Loucy (cell line): Measurements from ENCODE around the gene RORB.

ENCODE experiments used
- H2AFZ ChIP-seq: fragments of 200-600 bp; sonication (generic); 2 replicates; pipeline ENCODE4 v1.6.0; 2016; ENCODE audit warnings: antibody characterized with exemption, mild to moderate bottlenecking, low read length, moderate library complexity
- H3F3A ChIP-seq: fragments of 200-600 bp; 2 replicates; pipeline ENCODE4 v1.6.0; 2016; ENCODE audit warnings: antibody characterized with exemption, low read depth, mild to moderate bottlenecking
- H3K27me3 ChIP-seq: fragments of 200-600 bp; sonication (generic); 2 replicates; pipeline ENCODE4 v1.6.1; 2014; ENCODE audit warnings: low read length, mild to moderate bottlenecking; ENCODE audit not compliant: insufficient read depth, poor library complexity, severe bottlenecking
- H3K36me3 ChIP-seq: fragments of 200-600 bp; sonication (generic); 2 replicates; pipeline ENCODE4 v1.6.1; 2016; ENCODE audit warnings: low read length; ENCODE audit not compliant: insufficient read depth
- H3K4me1 ChIP-seq: fragments of 200-600 bp; sonication (generic); 2 replicates; pipeline ENCODE4 v1.5.1; 2014; ENCODE audit warnings: low read length, mild to moderate bottlenecking; ENCODE audit not compliant: insufficient read depth, poor library complexity, severe bottlenecking
- H3K4me2 ChIP-seq: fragments of 200-600 bp; sonication (generic); 2 replicates; pipeline ENCODE4 v1.6.0; 2014; ENCODE audit warnings: antibody characterized with exemption, low read length, low read depth, mild to moderate bottlenecking; ENCODE audit not compliant: poor library complexity, severe bottlenecking
- H3K4me3 ChIP-seq: fragments of 200-600 bp; sonication (generic); 2 replicates; pipeline ENCODE4 v1.5.1; 2014; ENCODE audit warnings: low read length, mild to moderate bottlenecking, mixed read lengths; ENCODE audit not compliant: poor library complexity, severe bottlenecking
- H3K79me2 ChIP-seq: fragments of 200-600 bp; sonication (generic); 2 replicates; pipeline ENCODE4 v1.6.1; 2014; ENCODE audit warnings: low read length; ENCODE audit not compliant: insufficient read depth
- H3K9ac ChIP-seq: fragments of 200-600 bp; sonication (generic); 2 replicates; pipeline ENCODE4 v1.6.0; 2014; ENCODE audit warnings: mild to moderate bottlenecking, low read depth, low read length, moderate library complexity; ENCODE audit not compliant: poor library complexity, severe bottlenecking
- H3K9me2 ChIP-seq: fragments of 200-600 bp; sonication (generic); replicated peaks from 2 replicates; pipeline ENCODE4 v1.6.1; 2016; ENCODE audit warnings: low read depth, low read length, mixed read lengths
- H3K9me3 ChIP-seq: fragments of 200-600 bp; sonication (generic); 2 replicates; pipeline ENCODE4 v1.6.1; 2014; ENCODE audit warnings: mild to moderate bottlenecking, antibody characterized with exemption, low read length, low read depth; ENCODE audit not compliant: insufficient read depth
- H4K20me1 ChIP-seq: fragments of 200-600 bp; sonication (generic); 2 replicates; pipeline ENCODE4 v1.6.0; 2014; ENCODE audit warnings: antibody characterized with exemption, low read length, mild to moderate bottlenecking; ENCODE audit not compliant: insufficient read depth, poor library complexity, severe bottlenecking
- EZH2phosphoT487 ChIP-seq: fragments of 200-600 bp; IDR thresholded peaks from 2 replicates; pipeline ENCODE4 v1.6.1; 2018; ENCODE audit warnings: antibody characterized with exemption, mild to moderate bottlenecking, moderate library complexity, borderline replicate concordance
- TF ChIP-seq, protein P1 (sequence below): fragments of 200-600 bp; sonication (generic); conservative IDR thresholded peaks from 2 replicates; pipeline ENCODE4 v1.5.1; 2014; ENCODE audit warnings: mild to moderate bottlenecking, antibody characterized with exemption, low read length

Gene RORB

DNA sequence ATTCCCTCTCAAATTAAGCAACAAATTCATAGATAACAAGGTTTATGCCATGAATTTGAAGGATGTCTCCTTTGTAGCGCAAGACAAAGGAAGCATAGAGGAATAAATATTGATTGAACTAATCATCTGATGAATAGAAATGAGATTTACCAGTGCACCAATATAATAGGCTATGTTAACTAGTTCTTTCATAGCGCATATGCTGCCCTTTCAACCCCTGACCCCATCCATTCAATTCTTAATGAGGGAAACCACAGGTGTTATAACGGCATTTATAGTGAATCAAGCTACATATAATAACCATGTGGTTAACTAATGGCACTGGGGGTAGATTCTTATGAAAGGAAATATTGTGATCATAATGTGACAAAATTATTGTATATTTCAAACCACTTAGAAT lies 6.5 kb downstream of the RORB start:
- Histone ChIP-seq H4K20me1 (no peaks in the 10 kb centered on the region), H3K36me3 (no peaks in the 10 kb centered on the region), H3K79me2 (no peaks in the 10 kb centered on the region), H2AFZ (no peak overlapping the region), H3K9me3 (no peaks in the 10 kb centered on the region; the same call in 1 of the 2 replicates), H3K27me3 (no peaks in the 10 kb centered on the region), H3K9ac (no peak overlapping the region), H3F3A (no peaks in the 10 kb centered on the region), H3K9me2 (no peaks in the 10 kb centered on the region), H3K4me1 (no peaks in the 10 kb centered on the region), H3K4me3 (no peak overlapping the region), H3K4me2 (no peak overlapping the region)
- TF ChIP-seq EZH2phosphoT487, result no peak
- TF ChIP-seq, protein P1, sequence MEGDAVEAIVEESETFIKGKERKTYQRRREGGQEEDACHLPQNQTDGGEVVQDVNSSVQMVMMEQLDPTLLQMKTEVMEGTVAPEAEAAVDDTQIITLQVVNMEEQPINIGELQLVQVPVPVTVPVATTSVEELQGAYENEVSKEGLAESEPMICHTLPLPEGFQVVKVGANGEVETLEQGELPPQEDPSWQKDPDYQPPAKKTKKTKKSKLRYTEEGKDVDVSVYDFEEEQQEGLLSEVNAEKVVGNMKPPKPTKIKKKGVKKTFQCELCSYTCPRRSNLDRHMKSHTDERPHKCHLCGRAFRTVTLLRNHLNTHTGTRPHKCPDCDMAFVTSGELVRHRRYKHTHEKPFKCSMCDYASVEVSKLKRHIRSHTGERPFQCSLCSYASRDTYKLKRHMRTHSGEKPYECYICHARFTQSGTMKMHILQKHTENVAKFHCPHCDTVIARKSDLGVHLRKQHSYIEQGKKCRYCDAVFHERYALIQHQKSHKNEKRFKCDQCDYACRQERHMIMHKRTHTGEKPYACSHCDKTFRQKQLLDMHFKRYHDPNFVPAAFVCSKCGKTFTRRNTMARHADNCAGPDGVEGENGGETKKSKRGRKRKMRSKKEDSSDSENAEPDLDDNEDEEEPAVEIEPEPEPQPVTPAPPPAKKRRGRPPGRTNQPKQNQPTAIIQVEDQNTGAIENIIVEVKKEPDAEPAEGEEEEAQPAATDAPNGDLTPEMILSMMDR, result no peak

DNA sequence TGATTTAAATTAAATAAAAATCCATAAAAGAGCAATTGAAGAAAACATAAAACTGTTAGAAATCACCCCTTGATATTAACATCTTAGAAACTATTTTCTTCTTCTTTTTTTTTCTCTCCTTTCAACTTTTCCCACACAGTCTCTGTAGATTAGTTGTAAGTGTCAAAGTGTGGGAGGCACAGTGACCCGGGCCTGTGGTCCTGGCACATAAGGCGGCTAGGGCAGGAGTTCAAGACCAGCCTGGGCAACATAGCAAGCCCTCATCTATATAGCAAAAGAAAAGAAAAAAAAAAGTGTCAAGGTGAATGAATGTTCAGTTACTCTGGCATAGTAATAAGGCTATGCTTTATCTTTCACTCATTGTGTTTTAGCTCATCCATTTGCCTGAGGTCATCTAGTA lies 14.2 kb downstream of the RORB start:
- Histone ChIP-seq H3K4me1 (no peaks in the 10 kb centered on the region), H3K27me3 (no peaks in the 10 kb centered on the region), H4K20me1 (no peaks in the 10 kb centered on the region), H3K79me2 (no peaks in the 10 kb centered on the region), H3K36me3 (no peaks in the 10 kb centered on the region), H3K9me3 (no peaks in the 10 kb centered on the region), H3K4me3 (no peak overlapping the region), H3F3A (no peaks in the 10 kb centered on the region), H2AFZ (no peak overlapping the region), H3K9me2 (no peaks in the 10 kb centered on the region), H3K9ac (no peak overlapping the region), H3K4me2 (no peak overlapping the region)
- TF ChIP-seq, protein P1, result no peak
- no peak for TF ChIP-seq EZH2phosphoT487

DNA sequence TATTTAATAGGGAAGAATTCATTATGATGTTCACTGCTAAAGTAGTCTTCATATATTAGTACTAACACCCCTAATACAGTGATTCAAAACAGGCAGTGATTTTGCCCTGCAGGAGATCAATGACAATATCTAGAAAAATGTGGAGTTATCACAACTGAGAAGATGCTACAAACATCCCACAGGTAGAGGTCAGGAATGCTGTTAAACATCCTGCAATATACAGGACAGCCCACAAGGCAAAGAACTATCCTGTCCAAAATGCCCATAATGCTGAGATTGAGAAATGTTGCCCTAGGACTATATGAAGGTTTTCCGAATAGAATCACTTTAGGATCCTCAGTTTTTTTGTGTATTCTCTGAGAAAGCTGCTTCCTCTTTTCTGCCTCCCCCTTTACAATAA lies 15.3 kb downstream of the RORB start:
- no peak for TF ChIP-seq EZH2phosphoT487
- TF ChIP-seq, protein P1, result no peak
- Histone ChIP-seq H3K79me2 (no peaks in the 10 kb centered on the region), H3K9me3 (no peaks in the 10 kb centered on the region), H3K4me2 (no peak overlapping the region), H3K4me1 (no peaks in the 10 kb centered on the region), H3K27me3 (no peaks in the 10 kb centered on the region), H3F3A (no peaks in the 10 kb centered on the region), H4K20me1 (no peaks in the 10 kb centered on the region), H3K9ac (no peak overlapping the region), H3K36me3 (no peaks in the 10 kb centered on the region), H3K4me3 (no peak overlapping the region), H2AFZ (no peak overlapping the region), H3K9me2 (no peaks in the 10 kb centered on the region)
